Breast epithelium (tissue), 4 donors: Measurements from ENCODE around the gene TPSD1. TPM values are rescaled to one million over a fixed set of nuclear protein-coding genes. Genes with fewer than 3 reads are reported as not detected.

Experiments
- DNase-seq, 2 donors: peaks; one replicate each; pipeline ENCODE4 v3.0.0-alpha.2; 2019; ENCODE audit warnings: low spot score in 2 of 2
- H3K27ac ChIP-seq, 2 donors: fragments of 200-600 bp; sonication (generic) in 1 of 2; one replicate each; pipeline ENCODE4 v1.5.1; 2016 to 2019; ENCODE audit warnings: mild to moderate bottlenecking in 1 of 2
- H3K27me3 ChIP-seq, 2 donors: fragments of 200-600 bp; sonication (generic) in 1 of 2; one replicate each; pipeline versions ENCODE4 v1.5.1 to v1.6.0; 2017 to 2019; ENCODE audit warnings: control low read depth in 1 of 2, mild to moderate bottlenecking in 1 of 2
- H3K36me3 ChIP-seq: fragments of 200-600 bp; one replicate; pipeline ENCODE4 v1.5.1; 2019
- H3K4me1 ChIP-seq, 2 donors: fragments of 200-600 bp; sonication (generic); one replicate each; pipeline ENCODE4 v1.5.1; 2016 to 2019; ENCODE audit warnings: control low read depth in 1 of 2
- H3K4me3 ChIP-seq, 3 donors: fragments of 200-600 bp; sonication (generic); 1 replicate in 2 of 3; 2 replicates in 1 of 3; pipeline ENCODE4 v1.5.1; 2016 to 2019; ENCODE audit warnings: mild to moderate bottlenecking in 3 of 3, moderate library complexity in 2 of 3
- H3K9me3 ChIP-seq, 2 donors: fragments of 200-600 bp; sonication (generic) in 1 of 2; one replicate each; pipeline ENCODE4 v1.5.1; 2016 to 2019; ENCODE audit warnings: control low read depth in 1 of 2
- CTCF ChIP-seq, 3 donors: fragments of 450-650 bp; IDR thresholded peaks; one replicate each; pipeline ENCODE4 v1.5.1; 2016 to 2017; ENCODE audit warnings: antibody characterized with exemption in 3 of 3, mild to moderate bottlenecking in 3 of 3, moderate library complexity in 3 of 3
- POLR2A ChIP-seq: fragments of 450-650 bp; IDR thresholded peaks from one replicate; pipeline ENCODE4 v1.6.1; 2016; ENCODE audit warnings: antibody characterized with exemption, mild to moderate bottlenecking, moderate library complexity
- POLR2AphosphoS5 ChIP-seq, 3 donors: sonication (generic); formaldehyde crosslinking; IDR thresholded peaks; one replicate each; pipeline ENCODE4 v1.6.1; 2017; ENCODE audit warnings: antibody characterized with exemption in 3 of 3
- intact Hi-C: fragments of 100-400 bp; cut with DNase I; formaldehyde crosslinking; loops from one replicate; pipeline ENCODE4 v1.15.1; 2023; ENCODE audit warnings: low total_unique reads
- total RNA-seq, 3 donors: library from RNA; depleted of rRNA; stranded (reverse); fragments of >200 nt; gene quantifications; one replicate each; pipeline ENCODE4 v1.1.0, GENCODE V29; 2016

TPSD1 gene
- total RNA-seq, 3 donors from 2014 or later = 1.6 to 5.9 (median 2.0) TPM

GRCh38 chr16:1279945-1280589, 24.2 kb downstream of the TPSD1 start:
- H3K27me3 ChIP-seq = peaks cover 0 to 64% of the 10 kb centered on the region in 2 donors
- no peak for TF ChIP-seq POLR2A
- intact Hi-C loops = no loop called here
- no peak overlapping the region for H3K4me3 ChIP-seq
- no peak for DNase-seq
- no peak overlapping the region for H3K27ac ChIP-seq
- H3K4me1 ChIP-seq = no peaks in the 10 kb centered on the region
- H3K36me3 ChIP-seq = no peaks in the 10 kb centered on the region
- no peaks in the 10 kb centered on the region for H3K9me3 ChIP-seq

DNA sequence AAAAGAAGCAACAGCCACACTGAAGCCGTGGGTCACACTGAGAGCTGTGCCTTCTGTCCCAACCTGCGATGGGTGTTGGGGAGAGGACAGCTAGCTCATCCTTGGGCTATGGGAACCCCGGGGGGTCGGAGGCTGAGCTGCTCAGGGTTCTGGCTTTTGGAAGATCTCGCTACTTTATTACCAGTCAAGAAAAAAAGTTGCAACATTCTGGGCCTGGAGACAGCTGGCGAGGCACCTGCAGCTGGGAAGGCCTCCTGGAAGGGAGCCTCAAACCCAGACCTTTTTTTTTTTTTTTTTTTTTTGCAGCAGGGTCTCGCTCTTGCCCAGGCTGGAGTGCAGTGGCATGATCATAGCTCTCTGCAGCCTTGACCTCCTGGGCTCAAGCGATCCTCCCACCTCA, 24.9 kb downstream of the TPSD1 start:
- no peaks in the 10 kb centered on the region for H3K36me3 ChIP-seq
- H3K4me3 ChIP-seq = no peak overlapping the region
- no peaks in the 10 kb centered on the region for H3K4me1 ChIP-seq
- no peak overlapping the region for H3K27ac ChIP-seq
- TF ChIP-seq CTCF (IDR thresholded peaks at IDR 0.05) (no peak), POLR2AphosphoS5 (IDR thresholded peaks at IDR 0.05) (no peak), POLR2A (no peak)
- no peaks in the 10 kb centered on the region for H3K9me3 ChIP-seq
- no peak for DNase-seq
- H3K27me3 ChIP-seq = peaks cover 0 to 67% of the 10 kb centered on the region in 2 donors
- intact Hi-C loops = no loop called here

DNA sequence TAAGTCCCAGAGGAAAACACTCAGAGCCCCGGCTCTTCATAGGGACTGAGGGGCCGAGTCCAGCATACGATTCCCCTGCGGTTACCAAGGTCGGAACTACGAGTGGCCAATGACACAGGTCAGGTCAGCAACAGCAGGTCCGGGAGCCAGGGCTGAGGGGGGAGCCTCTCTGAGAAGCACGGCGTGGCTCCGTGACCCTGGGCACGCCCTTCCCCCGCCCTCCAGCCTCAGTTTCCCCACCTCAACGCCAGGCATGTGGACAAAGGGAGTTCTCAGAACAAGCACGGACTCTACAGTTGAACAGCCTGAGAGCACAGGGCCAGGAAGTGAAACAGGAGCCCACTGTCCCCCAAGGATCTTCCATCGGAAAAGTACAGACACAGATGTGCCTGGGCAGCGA, 25.6 kb downstream of the TPSD1 start:
- no peaks in the 10 kb centered on the region for H3K9me3 ChIP-seq
- no peak overlapping the region for H3K27ac ChIP-seq
- H3K27me3 ChIP-seq = peaks cover 0 to 67% of the 10 kb centered on the region in 2 donors
- no peak for DNase-seq
- H3K4me3 ChIP-seq = no peak overlapping the region
- TF ChIP-seq POLR2A (no peak), POLR2AphosphoS5 (IDR thresholded peaks at IDR 0.05) (no peak), CTCF (IDR thresholded peaks at IDR 0.05) (no peak)
- no peaks in the 10 kb centered on the region for H3K4me1 ChIP-seq
- H3K36me3 ChIP-seq = no peaks in the 10 kb centered on the region
- intact Hi-C loops = no loop called here

DNA sequence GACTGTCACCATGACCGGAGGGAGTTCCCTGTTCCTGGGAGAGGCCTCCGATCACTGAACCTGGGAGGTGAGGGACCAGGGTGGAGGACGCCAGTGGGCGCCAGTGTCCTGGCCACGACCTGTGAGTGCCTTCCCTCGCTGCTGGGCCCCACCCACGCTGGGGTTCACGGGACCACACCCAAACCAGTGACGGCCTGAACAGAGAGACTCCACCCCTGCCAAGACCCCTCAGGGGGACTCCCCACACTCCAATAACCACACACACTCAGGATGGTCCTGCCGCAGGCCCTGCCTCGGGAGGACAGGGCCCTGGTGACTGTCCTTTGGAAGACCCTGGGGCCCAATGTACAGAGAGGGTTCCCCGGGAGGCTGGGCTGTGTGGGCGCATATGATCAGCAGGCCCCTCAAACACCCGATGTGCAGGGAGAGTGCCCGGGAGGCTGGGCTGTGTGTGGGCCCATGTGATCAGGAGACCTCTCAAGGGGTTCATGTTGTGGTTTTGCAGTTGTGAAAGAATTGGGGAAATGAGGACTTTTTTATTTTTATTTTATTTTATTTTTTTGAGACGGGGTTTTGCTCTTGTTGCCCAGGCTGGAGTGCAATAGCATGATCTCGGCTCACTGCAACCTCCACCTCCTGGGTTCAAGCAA, 26.6 kb downstream of the TPSD1 start:
- no peaks in the 10 kb centered on the region for H3K36me3 ChIP-seq
- DNase-seq = no peak
- no peaks in the 10 kb centered on the region for H3K4me1 ChIP-seq
- intact Hi-C loops = no loop called here
- TF ChIP-seq POLR2AphosphoS5 (IDR thresholded peaks at IDR 0.05) = no peak
- TF ChIP-seq CTCF (IDR thresholded peaks at IDR 0.05) = no peak
- no peak for TF ChIP-seq POLR2A
- H3K27me3 ChIP-seq = peaks cover 0 to 63% of the 10 kb centered on the region in 2 donors
- no peak overlapping the region for H3K4me3 ChIP-seq
- H3K27ac ChIP-seq = no peak overlapping the region
- H3K9me3 ChIP-seq = no peaks in the 10 kb centered on the region

DNA sequence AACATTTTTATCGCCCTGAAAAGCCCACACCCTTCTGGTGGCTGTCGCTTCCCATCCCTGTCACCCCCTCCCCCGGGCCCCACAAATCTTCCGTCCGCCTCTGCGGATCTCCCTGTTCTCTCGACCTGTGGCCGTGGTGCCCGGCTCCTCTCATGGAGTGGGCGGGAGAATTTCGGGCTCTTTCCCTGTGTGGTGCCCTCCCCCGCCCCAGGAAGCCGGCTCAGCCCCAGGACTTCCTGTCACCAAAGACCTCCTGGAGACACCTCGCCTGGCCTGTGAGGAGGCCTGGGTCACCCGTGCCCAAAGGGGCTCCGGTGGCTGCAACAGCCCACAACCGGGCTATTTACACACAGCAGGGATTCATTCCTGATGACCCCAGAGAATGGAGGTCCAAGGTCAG, 27.4 kb downstream of the TPSD1 start:
- H3K4me1 ChIP-seq = no peaks in the 10 kb centered on the region
- no peak overlapping the region for H3K4me3 ChIP-seq
- TF ChIP-seq POLR2AphosphoS5 (IDR thresholded peaks at IDR 0.05) (no peak), POLR2A (no peak), CTCF (IDR thresholded peaks at IDR 0.05) (no peak)
- DNase-seq = no peak
- H3K27ac ChIP-seq = no peak overlapping the region
- no peaks in the 10 kb centered on the region for H3K36me3 ChIP-seq
- peaks cover 0 to 59% of the 10 kb centered on the region in 2 donors for H3K27me3 ChIP-seq
- no peaks in the 10 kb centered on the region for H3K9me3 ChIP-seq
- intact Hi-C loops = no loop called here
